GM19351 (cell line): Measurements from ENCODE around the gene FARS2.

Experiments used
- ATAC-seq: cut with Tn5 transposase; IDR thresholded peaks from one replicate; pipeline ENCODE4 v1.9.1; 2021; ENCODE audit warnings: mild to moderate bottlenecking, moderate library complexity; ENCODE audit not compliant: unreplicated experiment

Gene FARS2

DNA sequence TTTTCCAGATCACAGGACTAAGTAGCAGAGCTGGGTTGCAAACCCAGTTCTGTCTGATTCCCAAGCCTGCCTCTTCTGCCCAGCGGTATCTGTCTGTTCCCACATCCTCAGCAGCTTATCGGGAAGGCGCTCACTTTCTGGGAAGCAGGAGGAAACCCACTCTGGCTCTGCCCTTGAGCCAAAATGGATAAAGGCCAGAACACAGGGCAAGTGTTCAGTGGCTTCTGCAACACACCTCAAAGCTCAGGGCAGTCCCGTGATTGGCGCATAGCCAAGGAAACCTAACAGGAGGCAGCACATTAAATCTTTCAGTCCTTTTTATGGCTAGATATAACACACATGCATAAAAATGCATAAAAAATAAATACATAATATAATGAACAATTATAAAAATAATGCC is 483.2 kb downstream of the FARS2 start:
- ATAC-seq, result no peak

DNA sequence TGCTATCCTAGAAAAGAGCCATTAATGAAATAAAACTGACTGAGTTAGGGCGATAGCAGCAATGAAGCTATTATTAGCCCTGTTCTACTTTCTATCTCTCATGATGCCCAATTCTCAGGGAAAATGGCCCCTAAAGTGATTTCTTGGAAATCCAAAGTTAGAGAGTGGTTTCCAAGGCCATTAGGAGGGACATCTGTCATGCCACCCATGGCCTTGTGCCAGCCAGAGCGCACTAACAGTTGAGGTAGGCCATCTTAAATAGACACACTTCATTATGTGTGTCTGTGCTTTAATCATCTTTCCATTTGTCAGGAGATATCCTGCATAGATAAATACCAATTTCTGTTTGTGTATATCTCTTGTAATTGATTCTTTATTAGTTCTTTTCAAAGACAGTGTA is 483.8 kb downstream of the FARS2 start:
- ATAC-seq, result no peak

DNA sequence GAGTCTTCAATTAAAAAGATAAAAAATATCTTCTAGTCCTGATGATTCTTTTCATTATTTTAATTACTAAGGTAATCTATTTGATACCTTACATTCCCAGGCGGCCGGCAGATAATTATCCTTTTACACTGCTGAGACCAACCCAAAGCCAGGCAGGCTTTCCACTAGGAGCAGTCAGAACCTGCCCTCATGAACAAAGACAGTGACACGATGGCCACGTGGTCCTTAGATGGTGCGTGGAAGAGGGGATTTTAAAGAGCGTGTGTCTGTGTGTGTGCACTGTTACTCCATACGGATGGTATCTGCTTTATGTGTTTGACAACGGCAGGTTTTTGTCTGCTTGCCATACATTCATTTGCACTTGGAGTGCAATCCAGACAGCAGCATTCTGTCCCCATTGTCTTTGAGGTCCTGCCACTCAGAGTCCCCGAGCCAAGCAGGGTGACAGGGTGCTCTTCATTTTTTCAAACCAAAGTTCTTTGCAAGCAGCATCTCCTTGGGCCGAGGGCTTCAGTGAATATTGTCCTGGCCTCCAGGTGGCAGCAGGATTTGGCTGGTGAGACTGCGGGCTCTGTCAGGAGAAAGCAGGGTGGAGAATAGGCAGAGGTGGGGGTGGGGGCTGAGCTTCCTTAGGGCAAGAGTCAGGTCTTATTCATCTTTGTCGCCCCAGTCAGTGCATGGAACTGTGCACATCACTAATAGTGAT is 484.9 kb downstream of the FARS2 start:
- no peak for ATAC-seq

DNA sequence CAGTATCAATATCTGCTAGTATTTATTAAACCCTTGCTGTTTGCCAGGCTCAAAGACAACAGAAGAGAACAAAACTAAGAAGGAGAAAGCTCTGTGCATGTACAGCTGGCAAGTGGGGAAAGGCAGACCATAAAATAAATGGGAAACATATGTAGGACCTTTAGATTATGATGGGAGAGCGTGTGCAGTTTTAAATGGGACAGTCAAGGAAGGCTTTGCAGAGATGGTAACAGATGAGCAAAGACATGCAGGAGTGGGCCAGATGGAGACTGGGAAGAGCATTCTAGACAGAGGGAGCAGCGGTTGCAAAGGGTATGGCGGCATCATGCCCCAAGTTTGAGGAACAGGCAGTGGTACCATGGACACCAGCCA is 485.4 kb downstream of the FARS2 start:
- no peak for ATAC-seq

DNA sequence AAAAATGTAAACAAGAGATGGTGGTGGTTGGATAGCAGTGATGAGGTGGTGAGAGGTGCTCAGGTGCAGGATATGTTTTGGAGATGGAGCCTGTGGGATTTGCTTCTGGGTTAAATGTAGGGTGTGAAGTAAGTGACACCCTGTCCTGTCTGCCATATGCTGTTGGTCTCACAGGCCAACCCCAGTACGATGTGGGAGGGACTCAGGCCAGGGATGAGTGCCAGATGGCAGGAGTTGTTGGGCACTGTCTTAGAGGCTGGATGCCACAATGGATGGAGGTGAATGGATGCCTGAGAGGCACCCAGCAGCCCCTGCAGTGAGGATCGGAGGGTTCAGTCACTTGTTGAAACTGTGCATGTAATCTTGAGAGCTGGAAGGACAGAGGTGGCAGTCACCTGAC is 486.1 kb downstream of the FARS2 start:
- ATAC-seq, result no peak

DNA sequence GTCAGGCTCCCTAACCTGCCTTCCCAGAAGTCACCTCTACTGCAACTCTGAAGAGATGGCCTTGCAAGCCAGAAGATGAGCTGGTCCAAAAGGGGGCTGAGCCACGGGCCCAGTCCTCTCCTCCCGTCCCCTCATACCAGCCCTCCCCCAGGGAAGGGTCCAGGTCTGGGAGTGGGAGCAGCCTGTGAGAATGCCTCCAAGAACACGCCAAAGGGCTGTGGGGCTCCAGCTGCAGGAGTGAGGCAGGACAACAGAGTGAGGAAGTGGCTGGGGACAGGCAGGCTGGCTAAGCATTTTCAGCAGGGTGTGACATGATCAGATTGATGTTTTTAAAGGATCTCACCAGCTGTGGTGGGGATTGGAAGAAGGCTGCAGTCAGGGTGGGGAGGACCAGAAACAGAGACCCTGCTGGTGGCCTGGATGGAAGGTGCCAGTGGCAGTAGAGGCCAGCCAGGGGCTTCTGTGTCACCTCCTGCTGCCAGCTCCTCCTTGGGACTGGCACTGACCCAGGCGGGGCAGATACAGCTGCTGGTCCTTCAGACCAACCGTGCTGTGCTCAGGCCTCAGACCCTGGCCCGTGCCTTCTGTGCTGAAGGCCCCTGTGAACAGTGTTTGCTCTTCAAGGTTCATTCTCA is 487.8 kb downstream of the FARS2 start:
- ATAC-seq, result no peak

DNA sequence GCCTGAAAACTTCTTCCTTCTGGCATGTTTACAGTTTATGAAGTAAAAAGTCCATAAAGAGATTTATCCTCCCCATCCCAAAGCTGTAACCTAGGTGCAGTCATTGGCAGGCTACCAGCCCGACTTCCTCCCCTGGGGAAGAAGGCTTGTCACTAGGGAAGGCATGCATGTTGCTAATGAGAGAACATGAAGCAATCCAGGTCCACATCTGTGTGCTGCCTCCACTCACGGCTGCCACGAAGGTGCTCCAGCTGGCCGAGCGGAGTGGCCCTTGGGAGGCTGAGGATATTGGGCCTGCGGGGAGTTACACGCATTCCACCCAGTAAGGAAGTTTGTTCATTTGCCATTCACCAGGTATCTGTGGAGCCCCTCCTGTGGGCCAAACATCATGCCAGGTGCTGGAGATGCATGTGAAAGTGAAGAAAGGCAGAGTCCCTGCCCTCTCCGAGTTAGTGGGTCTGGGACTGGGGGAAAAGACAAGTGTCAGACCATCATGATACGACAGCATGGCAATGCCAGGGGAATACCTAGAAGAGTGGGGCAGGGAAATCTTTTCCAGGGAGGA is 488.4 kb downstream of the FARS2 start:
- ATAC-seq, result no peak

DNA sequence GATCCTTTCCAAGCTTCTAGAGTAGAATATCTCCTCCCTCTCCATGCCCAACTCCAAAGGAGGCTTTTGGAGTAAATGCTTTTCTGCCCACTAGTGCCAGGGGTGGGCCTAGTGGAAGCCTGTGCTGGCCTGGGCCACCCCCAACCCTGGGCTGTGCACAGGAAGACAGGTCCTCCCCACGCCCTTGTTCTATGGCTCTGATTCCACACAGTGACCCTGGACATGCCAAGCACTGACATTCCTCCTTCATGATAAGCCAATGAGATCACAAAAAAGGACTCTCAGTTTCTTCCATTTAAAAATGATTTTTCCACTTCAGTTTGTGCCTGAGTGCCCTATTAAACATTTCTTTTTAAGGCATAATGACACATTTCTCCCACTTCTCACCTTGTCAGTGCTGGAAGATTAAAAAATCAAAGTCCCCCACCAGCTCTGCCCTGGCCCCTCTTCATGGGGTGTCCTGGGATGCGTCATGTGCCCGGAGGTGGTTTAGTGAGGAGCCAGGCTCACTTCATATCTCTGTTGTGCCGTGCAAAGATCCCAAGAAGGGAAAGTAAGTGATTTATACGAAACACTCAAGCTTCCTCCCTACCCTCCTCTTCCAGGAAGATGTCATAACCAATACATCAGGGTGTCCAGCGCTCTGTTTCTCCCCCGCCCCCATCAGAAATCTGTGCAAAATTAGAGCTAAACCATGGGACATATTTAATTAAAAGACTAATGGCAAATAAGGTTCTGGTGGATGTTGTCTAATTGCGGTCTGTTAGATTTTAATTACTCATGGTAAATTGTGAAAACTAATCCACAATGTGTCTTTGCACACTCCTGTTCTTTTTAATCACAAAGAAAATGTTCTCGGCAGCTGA is 490.4 kb downstream of the FARS2 start:
- ATAC-seq, result no peak

DNA sequence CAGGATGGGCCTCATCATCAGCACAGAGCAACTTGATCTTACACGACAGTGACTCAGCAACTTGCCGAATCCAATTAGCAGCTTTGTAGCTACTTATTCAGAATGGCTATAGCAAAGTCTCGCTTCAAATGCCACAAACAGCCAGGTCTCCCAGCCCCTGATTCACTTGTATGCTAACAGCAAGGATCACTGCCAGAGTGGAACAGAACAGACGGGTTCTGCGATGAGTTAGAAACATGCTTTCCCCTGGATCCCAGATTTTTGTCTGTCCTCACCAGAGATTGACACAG is 491.0 kb downstream of the FARS2 start:
- ATAC-seq, result no peak

DNA sequence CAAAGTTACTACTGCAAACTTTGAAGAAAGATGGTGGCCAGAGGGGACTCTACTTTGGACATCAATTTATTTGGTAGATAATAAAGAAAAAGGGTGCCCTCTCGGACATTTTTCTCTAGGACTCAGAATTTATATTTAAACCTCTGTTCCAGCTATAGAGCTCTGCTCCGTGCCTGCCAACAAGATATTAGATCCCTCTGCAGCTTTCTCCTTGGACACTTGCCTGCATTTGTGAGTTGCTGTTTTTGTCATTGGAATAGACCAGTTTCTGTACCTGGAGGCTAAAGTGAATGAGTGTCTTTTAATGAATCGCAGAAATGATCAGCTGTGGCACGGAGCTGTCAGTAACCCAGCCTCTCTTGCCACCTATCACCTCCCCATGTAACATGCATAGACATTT is 491.9 kb downstream of the FARS2 start:
- ATAC-seq, result no peak

DNA sequence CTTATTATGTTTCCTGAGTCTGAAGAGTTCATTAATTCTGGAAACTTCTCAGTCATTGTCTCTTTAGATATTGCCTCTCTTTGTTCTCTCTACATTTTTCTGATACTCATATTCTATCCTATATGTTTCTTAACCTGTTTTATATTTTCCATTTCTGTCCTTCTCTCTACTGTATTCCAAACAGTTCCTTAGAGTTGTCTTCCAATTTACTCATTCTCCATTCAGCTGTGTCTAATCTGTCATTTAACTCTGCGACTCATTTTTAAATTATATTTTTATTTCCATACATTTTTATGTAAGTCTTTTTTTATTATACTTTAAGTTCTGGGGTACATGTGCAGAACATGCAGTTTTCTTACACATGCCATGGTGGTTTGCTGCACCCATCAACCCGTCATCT is 493.6 kb downstream of the FARS2 start:
- no peak for ATAC-seq

DNA sequence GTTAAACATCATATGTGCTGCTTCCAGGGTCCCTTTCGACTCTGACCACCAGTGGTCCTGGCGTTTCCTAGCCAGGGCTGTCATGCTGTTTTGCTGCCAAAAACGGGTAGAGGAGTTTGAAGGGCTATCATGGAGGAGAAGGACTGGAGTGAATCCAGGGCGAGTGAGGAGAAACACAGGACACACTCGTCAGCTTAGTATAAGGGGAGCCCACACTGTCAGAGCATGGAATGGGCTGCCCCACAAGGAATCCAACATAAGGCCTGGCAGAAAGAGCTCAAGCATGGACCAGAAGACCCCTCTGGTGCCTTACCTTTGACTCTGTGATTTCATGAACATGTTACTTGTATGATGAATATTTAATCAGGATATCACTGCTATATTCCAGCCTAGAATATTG is 498.3 kb downstream of the FARS2 start:
- no peak for ATAC-seq

DNA sequence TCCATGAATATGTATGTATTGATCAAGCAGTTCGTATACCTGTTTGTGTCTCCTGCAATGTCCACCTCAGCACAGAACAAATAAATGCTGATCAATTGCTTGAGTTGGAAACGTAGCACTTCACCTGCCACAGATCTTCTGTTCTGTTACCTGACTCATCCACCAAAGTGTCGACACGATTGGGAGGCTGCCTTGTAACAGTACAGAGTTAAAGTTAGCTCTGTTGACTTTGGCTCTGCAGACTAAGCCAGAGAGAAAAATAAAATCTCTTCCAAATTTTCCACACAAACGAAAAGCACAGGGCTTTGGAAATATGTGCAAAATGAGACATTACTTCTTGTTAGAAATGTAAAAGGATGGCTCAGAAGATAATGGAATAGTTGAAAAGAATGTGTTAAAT is 500.1 kb downstream of the FARS2 start:
- no peak for ATAC-seq

DNA sequence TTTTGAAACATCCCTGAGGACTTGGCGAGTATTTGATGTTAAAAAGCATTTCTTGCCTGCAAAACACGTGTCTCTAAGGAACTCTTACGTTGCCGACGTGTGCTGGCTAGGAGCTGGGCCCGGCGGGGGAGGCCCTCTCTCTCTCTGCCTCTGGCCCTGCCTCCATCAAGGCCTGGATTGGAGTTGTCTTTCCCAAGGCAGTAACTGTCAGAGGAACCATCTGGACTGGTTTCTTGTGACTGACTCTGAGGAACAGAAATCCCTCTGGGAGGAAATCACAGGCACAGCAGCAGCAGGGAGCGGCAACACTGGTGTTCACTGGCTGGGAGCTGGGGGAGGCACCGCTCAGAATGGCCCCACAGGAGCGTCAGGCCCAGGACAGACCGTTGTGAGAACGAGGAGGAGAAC is 501.3 kb downstream of the FARS2 start:
- no peak for ATAC-seq

DNA sequence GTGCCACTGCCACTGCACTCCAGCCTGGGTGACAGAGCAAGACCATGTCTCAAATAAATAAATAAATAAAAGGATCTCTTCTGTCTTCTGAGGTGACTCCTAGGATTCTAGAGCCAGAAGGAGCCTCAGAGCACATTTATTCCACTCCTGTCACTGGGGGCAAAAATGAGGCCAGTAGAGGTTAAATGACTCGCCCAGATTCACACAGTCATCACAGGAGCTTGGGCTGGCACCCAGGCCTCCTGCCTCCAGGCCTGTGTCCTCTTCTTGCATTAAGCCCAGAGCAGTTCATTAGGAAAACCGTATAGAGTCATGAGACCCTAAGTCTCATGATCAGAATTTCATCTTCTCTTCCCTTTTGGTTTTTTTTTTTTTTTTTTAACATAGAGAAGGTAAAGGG is 502.1 kb downstream of the FARS2 start:
- no peak for ATAC-seq

DNA sequence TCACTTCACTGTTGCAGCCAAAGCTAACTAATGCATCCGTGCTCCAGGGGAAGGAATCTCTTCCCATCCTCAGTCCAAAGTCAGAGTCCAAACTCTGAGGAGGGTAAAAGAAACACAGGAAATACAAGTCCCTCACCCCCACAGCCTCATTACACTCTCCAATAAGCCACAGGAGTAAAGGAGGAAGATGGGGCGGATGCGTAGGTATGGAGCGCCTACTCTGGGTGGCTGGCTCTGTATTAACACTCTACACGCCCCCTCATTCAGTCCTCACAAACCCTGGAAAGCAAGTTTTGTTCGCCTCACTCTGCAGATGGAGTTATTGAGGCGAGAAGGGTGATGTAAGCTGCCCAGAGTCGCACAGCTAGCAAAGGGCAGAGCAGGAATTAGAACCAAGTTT is 502.6 kb downstream of the FARS2 start:
- peak; percentile 69 for ATAC-seq

DNA sequence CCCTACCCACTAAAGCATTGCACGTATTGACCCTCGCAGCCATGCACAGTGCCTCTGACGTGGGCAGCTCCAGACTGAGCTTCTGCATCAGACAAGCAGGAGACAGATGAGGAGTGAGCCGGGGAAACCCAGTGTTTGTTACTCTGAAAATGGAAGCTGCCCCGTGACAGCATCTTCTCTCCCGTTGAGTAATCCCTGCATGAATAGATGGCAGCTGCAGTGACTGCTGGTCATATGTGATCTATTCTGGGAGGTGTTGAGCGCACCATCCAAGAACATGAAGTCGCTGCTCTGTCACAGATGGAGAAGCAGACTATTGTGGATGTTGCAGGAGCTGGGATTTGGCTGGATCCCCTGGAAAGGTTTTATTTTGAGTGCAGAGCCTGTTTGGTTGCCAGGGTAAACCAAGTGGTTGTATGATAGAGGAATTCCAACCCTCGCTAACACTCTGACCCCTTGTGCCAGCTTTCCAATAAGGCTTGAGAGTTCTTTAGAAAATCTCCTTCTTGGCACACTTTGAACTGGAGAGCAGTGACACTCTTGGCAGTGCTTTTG is 503.2 kb downstream of the FARS2 start:
- peak; percentile 75 for ATAC-seq

DNA sequence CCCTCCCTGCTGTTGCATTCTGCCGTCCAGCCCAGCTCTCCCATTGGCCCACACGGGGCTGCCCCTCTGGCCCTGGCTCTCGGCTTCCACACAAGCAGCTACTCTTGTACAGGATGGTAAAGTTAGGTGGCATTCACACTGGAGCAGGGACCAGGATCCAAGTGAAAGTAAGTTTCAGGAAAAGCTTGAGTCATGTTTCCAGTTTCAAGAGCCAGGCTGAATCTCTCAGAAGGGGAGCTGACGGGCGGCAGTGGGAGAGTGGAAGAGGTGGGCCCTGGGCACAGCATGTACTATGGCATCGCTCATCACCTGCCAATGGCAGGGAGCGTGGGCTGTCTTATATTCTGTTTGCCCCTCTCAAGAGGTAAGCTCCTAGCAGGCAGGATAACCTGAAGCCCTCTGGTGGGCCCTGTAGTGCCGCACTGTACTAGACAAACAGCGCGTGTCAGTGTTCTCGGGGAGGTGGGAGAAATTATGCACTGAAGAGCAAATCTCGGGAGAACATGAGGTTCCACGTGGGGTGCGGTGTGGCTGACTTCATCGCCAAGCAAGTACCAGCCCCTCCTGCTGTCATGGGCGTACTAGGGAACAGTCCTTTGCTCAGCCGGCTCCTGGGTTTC is 503.9 kb downstream of the FARS2 start:
- ATAC-seq, result no peak

DNA sequence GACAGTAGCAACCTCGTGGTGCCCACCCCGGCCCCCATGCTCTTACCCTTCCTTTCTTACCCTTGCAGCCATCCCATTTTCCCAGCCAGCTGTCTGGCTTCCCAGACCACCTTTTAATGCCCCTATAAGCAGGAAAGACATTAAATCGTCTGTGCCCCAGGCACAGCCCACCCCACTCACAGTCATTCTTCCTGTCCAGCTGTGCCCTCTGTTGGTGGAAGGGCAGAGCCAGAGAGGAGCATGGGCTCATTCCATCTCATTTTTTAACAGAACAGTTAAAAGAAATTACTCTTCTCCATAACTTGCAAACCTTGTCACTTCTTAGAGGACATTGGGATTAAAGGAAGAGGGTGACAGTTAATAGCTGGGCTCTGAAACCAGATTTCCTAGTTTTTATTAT is 504.9 kb downstream of the FARS2 start:
- ATAC-seq, result no peak

DNA sequence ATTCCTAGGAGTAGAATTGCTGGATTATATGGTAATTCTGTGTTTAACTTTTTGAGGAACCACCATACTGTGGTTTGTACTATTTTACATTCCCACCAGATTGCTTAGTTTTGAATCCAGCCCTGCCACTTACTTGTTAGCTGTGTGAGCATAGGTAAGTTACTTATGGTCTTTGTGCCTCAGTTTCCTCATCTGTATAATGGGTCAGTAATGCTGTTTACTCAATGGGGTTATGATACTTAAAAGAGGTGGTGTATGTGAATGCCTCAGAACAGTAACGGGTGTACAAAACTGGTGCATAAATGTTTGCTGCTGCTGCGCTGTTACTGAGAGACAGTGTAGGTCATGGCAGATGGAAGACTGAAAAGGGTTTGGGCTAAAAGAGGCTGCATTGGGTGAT is 506.2 kb downstream of the FARS2 start:
- no peak for ATAC-seq

DNA sequence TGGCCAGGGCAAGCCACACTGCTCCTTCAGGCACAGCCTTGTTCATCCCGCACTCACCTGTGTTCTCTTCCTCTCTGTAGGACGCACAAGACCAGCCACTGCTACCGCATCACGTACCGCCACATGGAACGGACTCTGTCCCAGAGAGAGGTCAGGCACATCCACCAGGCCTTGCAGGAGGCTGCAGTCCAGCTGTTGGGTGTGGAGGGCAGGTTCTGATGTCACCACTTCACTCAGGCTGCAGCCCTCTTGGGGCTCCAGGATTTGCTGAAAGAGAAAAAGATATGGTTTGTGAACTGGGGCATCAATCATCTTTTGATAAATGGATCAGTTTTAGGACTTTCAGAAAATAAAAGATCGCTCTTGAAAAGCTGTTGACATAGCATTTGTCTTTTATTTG is 509.9 kb downstream of the FARS2 start:
- ATAC-seq, result no peak
